CD4-positive, alpha-beta T cell treated with Interleukin-1 beta for 1 hour (primary cell): ENCODE results near the gene FRMD7.

Experiments used
- DNase-seq, 2 donors: peaks; one replicate each; pipeline ENCODE4 v3.0.0-alpha.2; 2020 to 2022

Gene FRMD7

DNA sequence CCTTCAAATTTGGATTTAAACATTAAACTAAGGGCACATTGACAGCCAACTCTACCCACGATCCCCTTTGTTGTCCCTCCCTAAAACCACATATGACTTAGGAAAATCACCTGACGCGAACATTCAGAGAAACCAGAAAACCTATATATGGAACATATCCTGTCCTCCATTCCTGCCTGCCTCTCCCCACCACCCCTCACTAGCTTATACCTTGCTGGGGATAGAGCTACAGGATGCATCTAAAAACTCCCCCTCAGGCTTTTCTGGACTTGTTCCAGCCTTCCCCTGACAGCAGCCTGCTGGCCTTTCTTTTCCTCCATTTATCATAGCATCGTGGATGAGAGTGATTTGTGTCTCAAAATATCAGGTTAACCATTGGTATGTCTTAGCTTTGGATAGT, 96.0 kb downstream of the FRMD7 start:
- no peak for DNase-seq

DNA sequence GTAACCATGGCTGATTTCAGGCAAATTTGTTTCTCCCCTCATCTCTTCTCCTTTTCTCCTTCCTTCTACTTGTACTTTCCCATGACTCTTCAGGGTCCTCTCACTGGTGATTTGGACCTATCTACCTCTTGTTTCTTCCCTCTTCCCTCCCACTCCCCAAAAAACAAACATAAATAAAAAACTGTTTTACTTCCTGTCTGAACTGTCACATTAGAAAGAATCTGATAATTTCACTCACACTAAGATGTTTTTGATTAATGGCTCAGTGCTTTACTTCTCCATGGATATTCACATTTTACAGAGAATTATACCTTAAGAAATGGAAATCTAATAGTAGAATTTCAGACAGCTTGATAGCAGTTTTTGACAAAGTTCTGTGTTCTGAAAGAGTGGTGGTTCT, 97.6 kb downstream of the FRMD7 start:
- no peak for DNase-seq
